Lower leg skin (tissue), 4 donors: ENCODE measurements around the gene KLHL40. TPM values are rescaled to one million over a fixed set of nuclear protein-coding genes. Genes with fewer than 3 reads are reported as not detected.

Experiments used
- DNase-seq, 2 donors: peaks; one replicate each; pipeline ENCODE4 v3.0.0-alpha.2; 2019; ENCODE audit warnings: low spot score in 2 of 2
- H3K4me3 ChIP-seq: fragments of 200-600 bp; sonication (generic); 2 replicates; pipeline ENCODE4 v1.5.1; 2017; ENCODE audit warnings: mild to moderate bottlenecking, low read depth; ENCODE audit not compliant: poor library complexity, severe bottlenecking
- POLR2A ChIP-seq, 2 donors: fragments of 450-650 bp; IDR thresholded peaks; one replicate each; pipeline ENCODE4 v1.6.1; 2016 to 2017; ENCODE audit warnings: antibody characterized with exemption in 2 of 2, mild to moderate bottlenecking in 1 of 2, moderate library complexity in 1 of 2
- WGBS, 2 donors: methylation state at CpG; one replicate each; pipeline ENCODE4 v1.1.5; 2018; 5-methylcytosine and 5-hydroxymethylcytosine counted together
- intact Hi-C: fragments of 100-400 bp; cut with DNase I; formaldehyde crosslinking; loops from one replicate; pipeline ENCODE4 v1.15.0; 2023; ENCODE audit warnings: low total_unique reads
- total RNA-seq, 4 donors: library from RNA; depleted of rRNA; stranded (reverse); fragments of >200 nt; gene quantifications; one replicate each; pipeline ENCODE4 v1.1.0, GENCODE V29; 2016
- TF ChIP-seq, protein P1 (sequence below), 3 donors: fragments of 450-650 bp; IDR thresholded peaks; one replicate each; pipeline ENCODE4 v1.5.1; 2016; ENCODE audit warnings: antibody characterized with exemption in 3 of 3, mild to moderate bottlenecking in 3 of 3, moderate library complexity in 2 of 3

KLHL40 gene
- total RNA-seq, 4 donors from 2014 or later, result not detected

DNA sequence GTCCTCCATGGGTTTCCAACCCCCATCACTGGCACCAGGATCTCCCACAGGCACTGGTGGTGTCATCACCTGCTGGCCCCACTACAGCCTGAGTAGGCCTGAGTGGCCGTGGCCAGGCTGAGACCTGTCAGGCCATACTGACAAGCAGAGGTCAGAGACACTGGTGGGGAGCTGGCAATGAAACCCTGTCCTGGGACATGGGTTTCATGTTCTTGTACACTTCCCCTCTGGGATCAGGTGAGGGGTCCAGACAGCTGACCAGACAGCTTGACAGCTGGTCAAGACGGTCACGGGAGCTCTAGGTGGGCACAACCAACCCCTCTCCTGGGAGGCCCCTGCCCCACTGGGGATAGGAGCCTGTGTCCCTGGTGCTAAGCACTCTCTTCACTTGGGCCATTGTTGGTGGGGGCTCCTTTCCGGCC is 18.7 kb upstream of the KLHL40 start:
- TF ChIP-seq, protein P1, sequence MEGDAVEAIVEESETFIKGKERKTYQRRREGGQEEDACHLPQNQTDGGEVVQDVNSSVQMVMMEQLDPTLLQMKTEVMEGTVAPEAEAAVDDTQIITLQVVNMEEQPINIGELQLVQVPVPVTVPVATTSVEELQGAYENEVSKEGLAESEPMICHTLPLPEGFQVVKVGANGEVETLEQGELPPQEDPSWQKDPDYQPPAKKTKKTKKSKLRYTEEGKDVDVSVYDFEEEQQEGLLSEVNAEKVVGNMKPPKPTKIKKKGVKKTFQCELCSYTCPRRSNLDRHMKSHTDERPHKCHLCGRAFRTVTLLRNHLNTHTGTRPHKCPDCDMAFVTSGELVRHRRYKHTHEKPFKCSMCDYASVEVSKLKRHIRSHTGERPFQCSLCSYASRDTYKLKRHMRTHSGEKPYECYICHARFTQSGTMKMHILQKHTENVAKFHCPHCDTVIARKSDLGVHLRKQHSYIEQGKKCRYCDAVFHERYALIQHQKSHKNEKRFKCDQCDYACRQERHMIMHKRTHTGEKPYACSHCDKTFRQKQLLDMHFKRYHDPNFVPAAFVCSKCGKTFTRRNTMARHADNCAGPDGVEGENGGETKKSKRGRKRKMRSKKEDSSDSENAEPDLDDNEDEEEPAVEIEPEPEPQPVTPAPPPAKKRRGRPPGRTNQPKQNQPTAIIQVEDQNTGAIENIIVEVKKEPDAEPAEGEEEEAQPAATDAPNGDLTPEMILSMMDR (IDR thresholded peaks at IDR 0.05), result no peak
- no peak for TF ChIP-seq POLR2A (IDR thresholded peaks at IDR 0.05)
- 72 to 81% methylated on average over 3 to 4 of the region's 4 CpGs for WGBS, 2 donors
- H3K4me3 ChIP-seq, result no peak overlapping the region
- peak in 1 of 2 donors; percentile 81 for DNase-seq
- intact Hi-C loops, result no loop called here

DNA sequence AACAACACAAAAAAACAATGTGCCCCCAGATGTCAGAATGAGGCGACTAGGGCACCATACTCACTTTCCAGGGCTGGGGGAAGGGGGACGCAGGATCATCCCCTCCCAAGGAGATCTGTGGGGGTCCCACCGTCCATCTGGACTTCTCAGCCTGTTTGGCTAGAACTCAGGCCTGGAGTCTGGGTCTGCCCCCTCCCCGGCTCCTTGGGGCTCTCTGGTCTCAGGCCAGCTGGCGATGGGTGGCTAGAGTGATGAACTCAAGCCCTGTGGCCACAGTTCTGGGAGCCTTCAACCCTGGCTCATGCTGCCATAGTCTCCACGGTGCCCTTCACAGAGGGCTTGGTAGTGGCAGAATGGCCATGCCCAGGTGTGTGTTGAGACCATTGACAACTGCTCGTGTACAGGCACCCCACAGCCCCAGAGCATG is 18.2 kb upstream of the KLHL40 start:
- peak in 1 of 2 donors; percentile 83 for DNase-seq
- H3K4me3 ChIP-seq, result no peak overlapping the region
- TF ChIP-seq POLR2A (IDR thresholded peaks at IDR 0.05), result no peak
- TF ChIP-seq, protein P1 (IDR thresholded peaks at IDR 0.05), result no peak
- intact Hi-C loops, result no loop called here
- WGBS, 2 donors, result 59 to 70% methylated on average over 7 of the region's 7 CpGs

DNA sequence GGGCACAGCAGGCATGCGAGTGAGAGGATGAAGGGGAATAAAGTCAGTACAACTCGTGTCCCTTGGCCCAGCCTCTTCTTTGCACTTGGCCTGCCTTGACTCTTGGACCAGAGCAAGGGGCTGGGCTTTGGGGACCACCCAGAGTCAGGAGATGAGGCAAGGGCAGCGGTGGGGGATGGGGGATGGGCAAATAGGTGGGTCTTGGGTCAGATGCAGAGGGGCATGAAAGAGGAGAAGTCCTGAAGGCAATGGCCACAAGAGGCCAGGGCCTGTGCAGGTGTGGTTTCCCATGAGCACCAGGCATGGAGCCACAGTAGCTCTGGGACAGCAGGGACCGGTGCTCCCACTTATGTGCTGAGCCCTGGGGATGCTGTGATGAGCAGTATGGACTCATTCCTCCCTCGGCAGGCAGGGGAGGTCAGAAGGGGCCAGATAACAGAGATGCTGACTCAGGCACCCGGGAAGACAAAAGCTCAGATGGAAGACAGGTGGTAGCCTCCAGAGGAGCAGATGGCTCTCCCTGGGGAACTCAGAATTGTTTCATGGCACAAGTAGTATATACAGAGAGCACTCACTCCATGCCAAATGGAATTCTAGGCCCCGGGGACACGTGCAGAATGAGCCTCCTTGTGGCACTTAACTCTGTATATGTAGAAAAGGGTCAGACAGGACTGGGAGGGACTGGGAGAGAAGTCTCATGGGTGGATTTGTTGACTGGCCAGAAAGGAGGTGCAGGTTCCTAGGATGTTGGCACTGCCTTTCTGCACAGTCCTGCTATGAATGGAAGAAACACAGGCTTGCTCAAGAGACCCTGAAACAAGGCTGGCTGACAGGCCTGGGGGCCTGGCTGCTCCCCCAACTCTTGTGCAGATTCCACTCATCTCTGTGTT is 17.6 kb upstream of the KLHL40 start:
- peak in 1 of 2 donors; percentile 78 for DNase-seq
- no peak for TF ChIP-seq POLR2A (IDR thresholded peaks at IDR 0.05)
- TF ChIP-seq, protein P1 (IDR thresholded peaks at IDR 0.05), result no peak
- intact Hi-C loops, result no loop called here
- H3K4me3 ChIP-seq, result no peak overlapping the region
- WGBS, 2 donors, result 41 to 50% methylated on average over 8 of the region's 8 CpGs

DNA sequence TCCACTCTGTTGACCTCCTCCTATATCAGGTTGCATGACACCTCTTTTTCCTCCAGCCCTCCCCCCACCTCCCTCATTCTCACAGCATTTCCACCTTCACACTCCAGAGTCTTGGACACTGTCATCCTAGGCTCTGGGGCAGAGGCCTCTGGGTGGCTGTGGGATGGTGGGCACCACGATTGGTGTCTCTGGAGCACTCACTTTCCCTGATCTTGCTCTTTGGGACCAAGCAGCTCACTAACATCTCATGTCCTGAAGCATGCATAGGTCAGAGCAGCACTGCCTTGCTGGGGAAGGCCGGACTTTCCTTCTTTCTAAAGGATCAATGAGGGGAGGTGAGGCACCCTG is 16.9 kb upstream of the KLHL40 start:
- peak in 1 of 2 donors; percentile 60 for DNase-seq
- no peak overlapping the region for H3K4me3 ChIP-seq
- WGBS, 2 donors, result 78 to 85% methylated on average over 2 of the region's 2 CpGs
- TF ChIP-seq POLR2A (IDR thresholded peaks at IDR 0.05), result no peak
- intact Hi-C loops, result no loop called here

DNA sequence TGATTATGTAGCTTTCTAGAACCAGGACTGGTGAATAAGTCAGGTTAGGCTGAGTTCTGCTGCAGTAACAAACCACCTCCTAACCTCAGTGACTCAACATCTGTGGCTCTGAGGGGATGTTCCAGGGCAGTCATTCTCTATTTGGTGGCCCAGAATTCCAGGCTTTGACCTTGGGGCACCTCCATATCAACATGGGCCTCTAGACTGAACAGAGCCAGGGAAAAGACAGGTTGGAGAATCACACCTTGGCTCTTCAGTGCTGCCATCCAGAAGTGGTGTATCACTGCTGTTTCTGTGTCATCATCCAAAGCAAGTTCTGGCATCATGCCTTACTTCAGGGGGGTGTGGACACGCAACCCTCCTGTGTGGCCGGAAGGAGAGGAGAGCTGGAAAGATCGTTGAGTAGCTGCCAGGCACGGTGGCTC is 16.5 kb upstream of the KLHL40 start:
- TF ChIP-seq, protein P1 (IDR thresholded peaks at IDR 0.05), result no peak
- no peak for TF ChIP-seq POLR2A (IDR thresholded peaks at IDR 0.05)
- 42 to 50% methylated on average over 4 of the region's 4 CpGs for WGBS, 2 donors
- peak; percentile 27 to 82 for DNase-seq
- intact Hi-C loops, result no loop called here
- no peak overlapping the region for H3K4me3 ChIP-seq

DNA sequence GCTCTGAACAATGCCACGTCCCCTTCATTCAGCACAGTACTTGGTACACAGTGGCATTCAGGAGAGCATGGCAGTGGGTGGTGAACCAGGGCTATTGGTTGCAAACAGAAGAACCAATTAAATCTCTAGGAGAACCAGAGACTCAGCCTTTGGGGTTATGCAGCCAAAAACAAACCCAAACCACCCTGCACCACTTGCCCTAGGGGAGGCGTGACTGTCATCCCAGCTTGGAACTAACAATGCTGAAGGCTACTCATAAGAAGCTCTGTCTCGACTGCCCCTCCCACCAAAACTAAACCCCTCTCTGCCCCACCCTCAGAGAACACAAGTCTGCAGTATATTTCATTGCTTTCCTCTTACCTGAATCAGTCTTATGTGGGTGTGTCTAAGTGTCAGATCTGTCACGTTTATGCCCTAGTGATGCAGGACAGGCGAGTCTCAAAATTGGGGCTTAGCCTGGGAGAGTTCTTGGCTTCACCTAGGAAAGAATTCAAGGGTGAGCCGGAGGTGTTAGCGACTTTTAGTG is 15.2 kb upstream of the KLHL40 start:
- DNase-seq, result peak in 1 of 2 donors; percentile 56
- 64 to 67% methylated on average over 7 of the region's 7 CpGs for WGBS, 2 donors
- intact Hi-C loops, result no loop called here
- no peak overlapping the region for H3K4me3 ChIP-seq
- TF ChIP-seq, protein P1 (IDR thresholded peaks at IDR 0.05), result no peak
- TF ChIP-seq POLR2A (IDR thresholded peaks at IDR 0.05), result no peak
